Measurements from ENCODE around the gene SMAD1.

SMAD1 gene

GRCh38 chr4:145451895-145452294 is 29.8 kb upstream of the SMAD1 start:
- Histone ChIP-seq H3K4me2 (ENCODE audit: low read length) (no peak overlapping the region), H4K20me1 (ENCODE audit: control insufficient read depth, insufficient read depth, low read depth, low read length) (no peaks in the 10 kb centered on the region), H3K27me3 (ENCODE audit: control insufficient read depth, low read length) (no peaks in the 10 kb centered on the region), H3F3A (ENCODE audit: control insufficient read depth, insufficient read depth) (no peaks in the 10 kb centered on the region), H3K27ac (ENCODE audit: low read depth, low read length) (no peak overlapping the region), H3K4me3 (ENCODE audit: low read length) (no peak overlapping the region), H3K79me2 (ENCODE audit: control insufficient read depth, low read length) (no peaks in the 10 kb centered on the region), H3K9me3 (ENCODE audit: control insufficient read depth, insufficient read depth, low read length) (peaks cover 7% of the 10 kb centered on the region; the same call in 1 of the 2 replicates), H3K4me1 (ENCODE audit: control insufficient read depth, low read length) (no peaks in the 10 kb centered on the region), H3K36me3 (ENCODE audit: control insufficient read depth, low read length) (no peaks in the 10 kb centered on the region), H3K9me2 (replicated peaks; ENCODE audit: control insufficient read depth, low read length) (no peaks in the 10 kb centered on the region)
- TF ChIP-seq EZH2phosphoT487 (IDR thresholded peaks at IDR 0.05; ENCODE audit: borderline replicate concordance, low read length) (no peak), CTCF (IDR thresholded peaks at IDR 0.05; ENCODE audit: low read depth, low read length, poor library complexity, severe bottlenecking) (no peak)

DNA sequence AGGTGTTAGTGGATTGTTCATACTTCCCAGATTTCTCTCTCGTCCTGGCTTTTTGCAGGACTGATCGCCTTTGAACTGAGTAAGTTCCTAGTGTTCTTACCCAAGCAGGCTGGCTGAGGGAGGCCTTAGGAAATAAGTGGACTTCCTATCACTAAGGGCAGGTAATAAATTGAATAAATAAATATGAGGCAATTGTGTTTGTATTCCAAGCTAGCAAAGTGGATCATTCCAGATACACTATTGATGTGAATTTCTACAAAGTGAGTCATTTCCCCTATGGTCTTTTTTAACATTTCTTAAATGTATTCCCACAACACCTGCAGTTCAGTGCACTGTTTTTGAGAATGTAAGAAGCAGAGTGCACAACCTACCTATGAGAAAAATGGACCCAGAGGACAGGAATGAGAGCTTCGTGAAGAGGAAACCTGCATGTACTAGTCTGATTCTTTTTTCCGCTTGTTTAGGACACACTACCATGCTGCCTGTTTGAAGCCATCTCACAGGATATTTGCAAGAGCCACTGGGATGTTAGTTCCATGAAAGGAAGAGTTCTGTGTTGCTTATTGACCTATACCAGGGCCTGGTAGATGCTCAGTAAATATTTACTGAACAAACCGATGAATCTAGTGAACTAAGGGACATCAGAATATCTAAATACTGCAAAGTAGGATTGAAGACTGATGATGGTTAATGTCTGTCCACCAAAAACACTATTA is 29.0 kb upstream of the SMAD1 start:
- no peak overlapping the region for H3K27ac ChIP-seq (ENCODE audit: low read depth, low read length)
- H3K4me1 ChIP-seq (ENCODE audit: control insufficient read depth, low read length): no peaks in the 10 kb centered on the region
- no peaks in the 10 kb centered on the region for H3K36me3 ChIP-seq (ENCODE audit: control insufficient read depth, low read length)
- no peaks in the 10 kb centered on the region for H3K9me2 ChIP-seq (replicated peaks; ENCODE audit: control insufficient read depth, low read length)
- H4K20me1 ChIP-seq (ENCODE audit: control insufficient read depth, insufficient read depth, low read depth, low read length): no peaks in the 10 kb centered on the region
- H3K4me2 ChIP-seq (ENCODE audit: low read length): no peak overlapping the region
- H3K9me3 ChIP-seq (ENCODE audit: control insufficient read depth, insufficient read depth, low read length): peaks cover 7% of the 10 kb centered on the region; the same call in 1 of the 2 replicates
- no peak overlapping the region for H3K4me3 ChIP-seq (ENCODE audit: low read length)
- no peak for TF ChIP-seq EZH2phosphoT487 (IDR thresholded peaks at IDR 0.05; ENCODE audit: borderline replicate concordance, low read length)
- TF ChIP-seq CTCF (IDR thresholded peaks at IDR 0.05; ENCODE audit: low read depth, low read length, poor library complexity, severe bottlenecking): no peak
- no peaks in the 10 kb centered on the region for H3K27me3 ChIP-seq (ENCODE audit: control insufficient read depth, low read length)
- H3F3A ChIP-seq (ENCODE audit: control insufficient read depth, insufficient read depth): no peaks in the 10 kb centered on the region
- H3K79me2 ChIP-seq (ENCODE audit: control insufficient read depth, low read length): no peaks in the 10 kb centered on the region

GRCh38 chr4:145453163-145453520 is 28.5 kb upstream of the SMAD1 start:
- Histone ChIP-seq H3K36me3 (ENCODE audit: control insufficient read depth, low read length) (no peaks in the 10 kb centered on the region), H3K4me1 (ENCODE audit: control insufficient read depth, low read length) (no peaks in the 10 kb centered on the region), H3K4me2 (ENCODE audit: low read length) (no peak overlapping the region), H3K79me2 (ENCODE audit: control insufficient read depth, low read length) (no peaks in the 10 kb centered on the region), H4K20me1 (ENCODE audit: control insufficient read depth, insufficient read depth, low read depth, low read length) (no peaks in the 10 kb centered on the region), H3F3A (ENCODE audit: control insufficient read depth, insufficient read depth) (no peaks in the 10 kb centered on the region), H3K9me3 (ENCODE audit: control insufficient read depth, insufficient read depth, low read length) (peaks cover 7% of the 10 kb centered on the region; the same call in 1 of the 2 replicates), H3K4me3 (ENCODE audit: low read length) (no peak overlapping the region), H3K27me3 (ENCODE audit: control insufficient read depth, low read length) (no peaks in the 10 kb centered on the region), H3K27ac (ENCODE audit: low read depth, low read length) (no peak overlapping the region), H3K9me2 (replicated peaks; ENCODE audit: control insufficient read depth, low read length) (no peaks in the 10 kb centered on the region)
- TF ChIP-seq CTCF (IDR thresholded peaks at IDR 0.05; ENCODE audit: low read depth, low read length, poor library complexity, severe bottlenecking) (no peak), EZH2phosphoT487 (IDR thresholded peaks at IDR 0.05; ENCODE audit: borderline replicate concordance, low read length) (no peak)

Measured in DOHH2 (cell line).